ENCODE data around the gene SPATA45.
"Not testable (repeated sequence)": the region's sequence is repeated elsewhere in the genome, so short reads cannot be mapped to it uniquely, and the experiment has no call there.

SPATA45 gene

DNA sequence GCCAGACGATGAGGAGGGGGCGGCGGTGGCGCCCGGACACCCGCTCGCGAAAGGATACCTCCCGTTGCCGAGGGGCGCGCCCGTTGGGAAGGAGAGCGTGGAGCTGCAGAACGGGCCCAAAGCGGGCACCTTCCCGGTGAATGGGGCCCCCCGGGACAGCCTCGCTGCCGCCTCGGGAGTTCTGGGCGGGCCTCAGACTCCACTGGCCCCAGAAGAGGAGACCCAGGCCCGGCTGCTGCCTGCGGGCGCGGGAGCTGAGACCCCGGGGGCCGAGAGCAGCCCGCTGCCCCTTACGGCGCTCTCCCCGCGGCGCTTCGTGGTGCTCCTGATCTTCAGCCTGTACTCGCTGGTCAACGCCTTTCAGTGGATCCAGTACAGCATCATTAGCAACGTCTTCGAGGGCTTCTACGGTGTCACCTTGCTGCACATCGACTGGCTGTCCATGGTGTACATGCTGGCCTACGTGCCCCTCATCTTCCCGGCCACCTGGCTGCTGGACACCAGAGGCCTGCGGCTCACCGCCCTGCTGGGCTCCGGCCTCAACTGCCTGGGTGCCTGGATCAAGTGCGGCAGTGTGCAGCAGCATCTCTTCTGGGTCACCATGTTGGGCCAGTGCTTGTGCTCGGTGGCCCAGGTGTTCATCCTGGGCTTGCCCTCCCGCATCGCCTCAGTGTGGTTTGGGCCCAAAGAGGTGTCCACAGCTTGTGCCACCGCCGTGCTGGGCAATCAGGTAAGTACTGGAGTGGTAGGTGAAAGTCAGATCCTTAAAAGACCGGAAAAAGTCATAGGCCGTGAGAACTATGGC lies 11.2 kb upstream of the SPATA45 start:
- peak; percentile 46 for TF ChIP-seq L3MBTL2 (conservative IDR thresholded peaks at IDR 0.05)
- no peak for TF ChIP-seq FOXK2 (IDR thresholded peaks at IDR 0.05)
- TF ChIP-seq TARDBP (IDR thresholded peaks at IDR 0.05): no peak
- ChIA-PET CTCF (interaction anchor here (0.6 kb wide), 1 partner anchor 12 kb away, joined by 3 read pairs; no protein-coding TSS in a partner anchor), POLR2A (interaction anchor here (0.8 to 2.3 kb wide), 11 partner anchors 11 to 122 kb away, joined by 3 to 9 read pairs (median 6); partner anchors contain the start of genes NSL1, TATDN3 and VASH2)
- peak; percentile 46 for DNase-seq (ENCODE audit: extremely low spot score)

GRCh38 chr1:212857992-212858460 lies 10.6 kb upstream of the SPATA45 start, which contains the start of gene FLVCR1:
TSS of gene FLVCR1 (plus strand) at chr1:212858275. CDS start at chr1:212858453, 178 bp downstream.
- ChIA-PET POLR2A (interaction anchor here (0.6 to 2.3 kb wide), 18 partner anchors 10 to 250 kb away, joined by 3 to 9 read pairs (median 4); partner anchors contain the start of genes ATF3, NSL1, TATDN3 and VASH2), CTCF (interaction anchor here (0.6 kb wide), 1 partner anchor 11 kb away, joined by 3 read pairs; no protein-coding TSS in a partner anchor)
- peak; percentile 98 for DNase-seq (ENCODE audit: extremely low spot score)
- no peak for TF ChIP-seq HDGF (IDR thresholded peaks at IDR 0.05; ENCODE audit: borderline replicate concordance)
- TF ChIP-seq L3MBTL2 (conservative IDR thresholded peaks at IDR 0.05): peak; percentile 84
- TF ChIP-seq CTBP1 (IDR thresholded peaks at IDR 0.05; ENCODE audit: borderline replicate concordance): peak; percentile 64

DNA sequence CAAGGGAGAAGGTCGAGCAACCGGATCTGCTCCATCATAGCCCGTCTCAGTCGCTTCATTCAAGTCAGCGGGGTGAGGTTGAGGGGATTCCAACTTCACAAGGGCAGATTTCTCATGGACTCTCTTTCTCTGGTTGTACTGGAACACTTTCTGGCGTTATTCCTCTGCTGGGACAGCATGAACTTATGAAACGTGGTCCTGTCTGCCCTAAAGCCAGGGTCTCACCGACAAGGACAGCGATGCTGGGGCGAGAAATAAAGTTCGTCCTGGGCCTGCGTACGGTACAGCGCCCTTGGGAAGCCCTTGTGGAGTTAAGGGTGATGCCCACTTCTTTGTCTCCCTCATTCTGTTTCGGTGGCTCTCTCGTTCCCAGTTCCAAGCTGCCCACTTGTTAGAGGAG lies 9.3 kb upstream of the SPATA45 start:
- no peak for TF ChIP-seq FOXA1 (IDR thresholded peaks at IDR 0.05)
- TF ChIP-seq SUZ12 (IDR thresholded peaks at IDR 0.05): no peak
- TF ChIP-seq LEF1 (IDR thresholded peaks at IDR 0.05; ENCODE audit: borderline replicate concordance): no peak
- no peak for TF ChIP-seq CTBP1 (IDR thresholded peaks at IDR 0.05; ENCODE audit: borderline replicate concordance)
- no peak for TF ChIP-seq TARDBP (IDR thresholded peaks at IDR 0.05)
- TF ChIP-seq FOXM1 (IDR thresholded peaks at IDR 0.05; ENCODE audit: borderline replicate concordance): no peak
- TF ChIP-seq, protein P1, sequence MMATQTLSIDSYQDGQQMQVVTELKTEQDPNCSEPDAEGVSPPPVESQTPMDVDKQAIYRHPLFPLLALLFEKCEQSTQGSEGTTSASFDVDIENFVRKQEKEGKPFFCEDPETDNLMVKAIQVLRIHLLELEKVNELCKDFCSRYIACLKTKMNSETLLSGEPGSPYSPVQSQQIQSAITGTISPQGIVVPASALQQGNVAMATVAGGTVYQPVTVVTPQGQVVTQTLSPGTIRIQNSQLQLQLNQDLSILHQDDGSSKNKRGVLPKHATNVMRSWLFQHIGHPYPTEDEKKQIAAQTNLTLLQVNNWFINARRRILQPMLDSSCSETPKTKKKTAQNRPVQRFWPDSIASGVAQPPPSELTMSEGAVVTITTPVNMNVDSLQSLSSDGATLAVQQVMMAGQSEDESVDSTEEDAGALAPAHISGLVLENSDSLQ (IDR thresholded peaks at IDR 0.05): no peak
- ChIA-PET CTCF (no interaction called here), POLR2A (interaction anchor here (1.5 to 2.3 kb wide), 2 partner anchors 19 to 23 kb away, joined by 6 to 9 read pairs; no protein-coding TSS in a partner anchor)
- DNase-seq (ENCODE audit: extremely low spot score): no peak

- POLR2A ChIA-PET: no interaction called here
- TF ChIP-seq CTBP1 (IDR thresholded peaks at IDR 0.05; ENCODE audit: borderline replicate concordance) (no peak), ELF4 (IDR thresholded peaks at IDR 0.05) (no peak), SP1 (IDR thresholded peaks at IDR 0.05) (no peak), L3MBTL2 (conservative IDR thresholded peaks at IDR 0.05) (no peak), BHLHE40 (IDR thresholded peaks at IDR 0.05; ENCODE audit: borderline replicate concordance) (no peak), FOXK2 (IDR thresholded peaks at IDR 0.05) (no peak), TARDBP (IDR thresholded peaks at IDR 0.05) (no peak), LEF1 (IDR thresholded peaks at IDR 0.05; ENCODE audit: borderline replicate concordance) (no peak), HDGF (IDR thresholded peaks at IDR 0.05; ENCODE audit: borderline replicate concordance) (no peak), SUZ12 (IDR thresholded peaks at IDR 0.05) (no peak), FOXA1 (IDR thresholded peaks at IDR 0.05) (no peak), FOXM1 (IDR thresholded peaks at IDR 0.05; ENCODE audit: borderline replicate concordance) (no peak), NFRKB (IDR thresholded peaks at IDR 0.05) (no peak), ARNT (IDR thresholded peaks at IDR 0.05) (no peak)
- TF ChIP-seq, protein P1 (IDR thresholded peaks at IDR 0.05): no peak
- CTCF ChIA-PET: no interaction called here
- DNase-seq (ENCODE audit: extremely low spot score): no peak
Measured at GRCh38 chr1:212853658-212854057, 6.2 kb upstream of the SPATA45 start.

- DNase-seq (ENCODE audit: extremely low spot score): no peak
- ChIA-PET CTCF (no interaction called here), POLR2A (no interaction called here)
- TF ChIP-seq L3MBTL2 (conservative IDR thresholded peaks at IDR 0.05) (no peak), SP1 (IDR thresholded peaks at IDR 0.05) (no peak)
Measured at GRCh38 chr1:212852105-212852688, 4.7 kb upstream of the SPATA45 start.

DNA sequence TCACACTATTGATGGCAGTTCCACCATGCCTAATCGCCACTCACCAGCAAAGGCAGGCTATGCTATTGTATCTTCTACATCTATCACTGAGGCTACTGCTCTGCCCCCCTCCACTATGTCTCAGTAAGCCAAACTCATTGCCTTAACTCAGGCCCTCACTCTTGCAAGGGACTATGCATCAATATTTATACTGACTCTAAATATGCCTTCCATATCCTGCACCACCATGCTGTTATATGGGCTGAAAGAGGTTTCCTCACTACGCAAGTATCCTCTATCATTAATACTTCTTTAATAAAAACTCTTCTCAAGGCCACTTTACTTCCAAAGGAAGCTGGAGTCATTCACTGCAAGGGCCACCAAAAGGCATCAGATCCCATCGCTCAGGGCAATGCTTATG lies 2.9 kb downstream of the SPATA45 start:
- DNase-seq (ENCODE audit: extremely low spot score); CTCF ChIA-PET: not testable (repeated sequence)
- POLR2A ChIA-PET: interaction anchor here (0.8 kb wide), 1 partner anchor 13 kb away, joined by 3 read pairs; the partner anchor contains the start of gene FLVCR1

DNA sequence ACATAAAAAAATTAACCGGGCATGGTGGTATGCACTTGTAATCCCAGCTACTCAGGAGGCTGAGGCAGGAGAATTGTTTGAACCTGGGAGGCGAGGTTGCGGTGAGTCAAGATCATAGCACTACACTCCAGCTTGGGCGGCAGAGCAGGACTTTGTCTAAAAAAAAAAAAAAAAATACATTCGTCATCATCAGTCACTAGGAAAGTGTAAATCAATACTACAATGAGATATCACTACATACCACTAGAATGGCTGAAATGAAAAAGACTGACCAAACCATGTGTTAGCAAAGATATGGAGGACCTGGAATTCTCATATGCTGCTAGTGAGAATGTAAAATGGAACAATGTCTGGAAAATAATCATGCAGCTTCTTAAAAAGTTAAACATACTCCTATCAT lies 9.3 kb downstream of the SPATA45 start:
- POLR2A ChIA-PET: interaction anchor here (1.5 kb wide), 1 partner anchor 20 kb away, joined by 9 read pairs; the partner anchor contains the start of gene FLVCR1
- TF ChIP-seq HDGF (IDR thresholded peaks at IDR 0.05; ENCODE audit: borderline replicate concordance) (no peak), TARDBP (IDR thresholded peaks at IDR 0.05) (no peak), FOXA1 (IDR thresholded peaks at IDR 0.05) (no peak), L3MBTL2 (conservative IDR thresholded peaks at IDR 0.05) (no peak), ZNF384 (IDR thresholded peaks at IDR 0.05) (no peak), BHLHE40 (IDR thresholded peaks at IDR 0.05; ENCODE audit: borderline replicate concordance) (no peak), FOXK2 (IDR thresholded peaks at IDR 0.05) (no peak), LEF1 (IDR thresholded peaks at IDR 0.05; ENCODE audit: borderline replicate concordance) (no peak)
- DNase-seq (ENCODE audit: extremely low spot score): no peak
- CTCF ChIA-PET: no interaction called here

GRCh38 chr1:212833211-212834207 lies 13.9 kb downstream of the SPATA45 start:
- POLR2A ChIA-PET: interaction anchor here (2.3 kb wide), 1 partner anchor 24 kb away, joined by 6 read pairs; the partner anchor contains the start of gene FLVCR1
- CTCF ChIA-PET; DNase-seq (ENCODE audit: extremely low spot score): not testable (repeated sequence)
